Activated CD4-positive, alpha-beta T cell treated with anti-CD3 and anti-CD28 coated beads for 24 hours (primary cell): ENCODE measurements around the gene INHBA.

Source experiments
- DNase-seq, 2 donors: peaks; one replicate each; pipeline ENCODE4 v3.0.0-alpha.2; 2020; ENCODE audit warnings: low read depth in 2 of 2

INHBA gene

GRCh38 chr7:41711283-41712064, 8.6 kb upstream of the INHBA start:
- no peak for DNase-seq

DNA sequence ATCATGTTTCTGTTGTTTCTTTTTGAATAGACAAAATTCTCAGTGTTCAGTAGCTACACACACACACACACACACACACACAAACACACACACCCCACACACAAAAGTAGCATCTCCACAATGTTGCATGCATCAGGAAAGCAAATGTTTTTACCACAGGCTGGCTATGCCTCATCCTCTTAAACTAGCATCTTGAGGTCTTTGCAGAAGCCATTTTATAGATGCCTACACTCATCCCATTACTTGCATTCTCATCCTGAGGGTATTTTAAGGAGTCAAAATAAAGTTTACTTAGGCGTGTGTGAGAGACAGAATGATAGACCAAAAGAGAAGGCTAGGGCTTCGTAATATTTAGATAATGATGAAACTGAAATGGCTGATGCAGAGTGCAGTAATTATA, 7.9 kb upstream of the INHBA start:
- no peak for DNase-seq

DNA sequence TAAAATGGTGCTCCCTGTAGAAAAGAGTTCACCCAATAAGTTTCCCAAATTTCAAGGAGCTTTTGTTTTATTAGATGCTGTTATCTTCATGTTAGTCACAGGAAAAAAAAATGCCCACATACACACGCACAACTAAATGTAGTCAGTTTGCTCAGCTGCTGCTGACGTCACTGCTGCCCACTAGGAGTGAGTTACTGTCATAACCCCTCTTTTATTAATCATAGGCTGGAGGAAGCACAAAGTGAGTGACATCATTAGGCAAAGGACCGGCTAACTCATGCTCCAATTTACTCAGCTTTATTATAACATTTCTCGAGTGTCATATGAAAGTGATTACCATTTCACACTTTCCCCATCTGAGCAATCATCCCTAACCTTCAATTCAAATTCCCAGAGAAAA, 6.7 kb upstream of the INHBA start:
- no peak for DNase-seq

GRCh38 chr7:41708581-41709358, 5.9 kb upstream of the INHBA start:
- no peak for DNase-seq

- DNase-seq: no peak
Observed at GRCh38 chr7:41706228-41706930, 3.5 kb upstream of the INHBA start.

DNA sequence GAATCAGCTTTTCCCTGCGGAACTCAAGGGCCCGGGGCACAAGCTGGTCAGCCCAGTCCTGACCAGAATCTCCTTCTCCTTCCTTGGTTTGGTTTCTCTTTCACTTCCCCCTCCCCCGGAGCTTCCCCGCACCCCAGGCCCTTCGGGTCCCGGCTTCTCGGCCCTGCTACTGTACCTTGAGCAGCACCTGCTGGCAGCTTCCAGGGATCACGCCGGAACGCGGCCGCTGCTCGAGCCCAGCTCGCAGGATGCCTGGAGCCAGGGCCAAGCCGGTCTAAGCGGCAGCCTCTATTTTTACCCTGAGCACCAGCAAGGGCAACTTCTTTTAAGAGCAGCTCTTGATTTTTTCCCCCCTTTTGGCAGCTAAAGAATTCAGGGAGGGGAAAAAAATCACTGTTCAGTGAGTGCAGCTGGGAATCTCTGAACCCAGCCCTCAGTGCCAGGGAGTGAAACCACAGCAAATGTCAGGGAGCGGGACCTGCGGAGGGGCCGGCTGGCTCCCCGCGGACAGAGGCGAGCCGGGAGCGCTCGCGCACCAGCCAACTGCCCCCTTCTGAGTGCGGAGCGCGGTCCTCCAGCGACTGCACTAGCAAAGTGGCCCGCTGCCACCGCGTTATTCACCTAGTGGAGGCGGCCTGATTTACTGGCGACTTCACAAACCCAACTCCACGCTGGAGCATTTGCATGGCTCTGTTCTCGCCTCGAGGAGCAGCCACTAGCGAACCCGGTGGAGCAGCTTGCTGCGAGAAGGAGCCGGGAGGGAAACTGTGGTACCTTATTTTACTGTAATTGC, 2.4 kb upstream of the INHBA start:
- DNase-seq: peak; percentile 14 to 26

DNA sequence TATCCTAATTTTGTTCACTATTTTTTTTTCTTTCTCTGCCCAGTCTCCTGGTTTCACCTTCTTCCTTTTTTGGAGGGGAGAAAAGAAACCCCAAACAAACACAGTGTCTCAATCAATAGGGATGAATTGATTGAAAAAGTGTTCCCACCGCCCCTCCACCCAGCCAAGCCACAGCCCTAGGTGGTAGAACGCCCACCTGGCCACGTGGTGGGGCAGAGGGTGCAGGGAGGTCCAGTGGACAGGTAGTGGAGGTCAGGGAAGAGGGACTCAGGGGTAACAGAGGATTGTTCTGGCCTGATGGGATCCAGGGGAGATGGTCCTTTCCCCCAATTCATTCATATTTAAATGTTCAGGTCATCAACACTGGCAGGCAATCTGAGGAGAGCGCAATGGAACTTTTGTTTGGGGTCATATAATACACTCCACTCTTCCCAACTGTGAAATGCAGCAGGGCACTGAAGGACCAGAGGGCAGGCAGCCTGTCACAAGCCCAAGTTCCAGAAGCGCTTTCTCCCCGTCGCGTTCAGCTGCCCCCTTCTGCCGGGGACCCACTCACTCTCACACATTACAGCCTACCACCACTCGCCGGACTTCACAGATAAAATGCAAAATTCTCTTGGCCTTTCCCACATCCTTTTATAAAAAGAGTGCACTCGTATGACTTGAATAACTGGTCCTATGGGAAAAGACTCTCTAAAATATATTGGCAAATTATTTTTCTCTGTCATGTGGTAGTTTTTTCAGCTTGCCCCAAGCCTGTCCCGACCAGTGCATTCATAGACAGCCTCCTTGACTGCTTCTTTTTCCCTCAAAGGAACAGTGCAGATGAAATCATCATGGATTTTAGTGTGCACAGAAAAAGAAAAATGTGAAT, 1.6 kb downstream of the INHBA start:
- no peak for DNase-seq

DNA sequence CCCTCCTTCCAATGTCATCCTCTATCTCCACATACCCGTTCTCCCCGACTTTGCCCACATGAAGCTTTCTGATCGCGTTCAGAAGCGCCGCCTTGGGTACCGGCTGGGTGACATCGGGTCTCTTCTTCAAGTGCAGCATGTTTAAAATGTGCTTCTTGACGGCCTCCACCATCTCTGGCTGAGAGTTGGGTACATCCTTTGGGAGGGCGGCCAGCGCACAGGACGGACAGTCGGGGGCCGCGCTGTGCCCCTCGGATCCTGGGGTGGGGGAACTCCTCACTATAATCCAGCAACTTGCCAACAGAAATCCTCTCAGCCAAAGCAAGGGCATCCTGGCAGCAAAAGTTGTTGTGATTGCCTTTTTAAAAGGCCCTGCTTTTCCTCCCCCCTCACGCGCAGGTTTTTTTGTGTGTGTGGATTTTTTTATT, 2.8 kb downstream of the INHBA start:
- no peak for DNase-seq

DNA sequence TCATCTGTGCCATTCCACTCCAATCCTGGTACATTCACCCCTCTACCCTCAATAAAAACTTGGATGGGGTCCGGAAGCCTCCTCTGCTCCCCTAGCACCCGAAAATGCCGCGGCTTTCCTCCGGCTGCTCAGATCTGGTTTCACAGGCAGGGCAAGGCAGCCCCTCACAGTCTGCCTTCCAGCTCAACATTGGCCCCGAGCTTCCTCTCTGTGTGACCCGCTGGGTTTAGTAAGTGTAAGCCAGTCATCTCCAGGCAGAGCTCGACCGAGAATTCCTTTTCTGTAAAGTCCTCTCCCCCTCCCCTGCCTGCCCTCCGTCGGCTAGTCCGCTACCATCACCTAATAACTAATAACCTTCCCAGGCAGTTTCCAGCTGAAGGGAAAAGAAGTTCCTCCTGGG, 3.4 kb downstream of the INHBA start:
- DNase-seq: no peak

DNA sequence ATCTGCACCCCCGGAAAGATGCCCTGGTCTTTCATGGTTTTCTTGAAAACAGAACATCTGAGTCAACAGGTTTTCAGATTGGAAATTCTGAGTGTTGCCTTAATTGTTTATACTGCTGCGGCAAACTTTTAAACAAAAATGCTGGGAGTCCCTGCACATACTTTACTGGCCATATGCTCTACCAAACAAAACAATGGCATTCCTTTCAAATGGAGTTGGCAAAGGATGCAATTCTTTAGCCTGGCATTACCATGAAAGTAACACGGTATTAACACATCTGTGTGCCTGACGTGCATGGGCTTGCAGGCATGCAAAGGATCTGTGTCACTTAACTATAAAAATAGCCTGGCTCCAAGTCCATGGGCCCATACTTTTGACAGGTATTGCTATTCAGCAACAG, 4.2 kb downstream of the INHBA start:
- DNase-seq: no peak

DNA sequence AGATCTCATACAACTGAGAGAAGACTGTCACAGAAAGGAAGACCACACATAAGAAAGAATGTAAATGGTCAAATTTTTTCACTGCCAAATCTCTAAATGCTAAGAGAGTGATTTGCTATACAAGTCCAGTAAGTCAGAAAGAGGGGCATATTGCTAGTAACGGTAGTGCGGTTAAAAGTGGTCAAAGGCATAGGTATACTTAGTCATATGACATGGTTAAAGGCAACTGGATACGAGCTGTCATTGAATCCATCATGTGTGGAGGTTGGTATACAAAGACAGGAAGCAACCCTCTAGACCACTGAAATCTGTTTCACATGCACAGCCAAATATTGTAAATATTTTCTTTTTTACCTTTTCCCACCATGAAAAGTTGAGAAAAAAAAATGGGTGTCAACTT, 4.8 kb downstream of the INHBA start:
- DNase-seq: no peak

- DNase-seq: no peak
Observed at GRCh38 chr7:41696323-41696916, 6.5 kb downstream of the INHBA start.

- DNase-seq: no peak
Observed at GRCh38 chr7:41695661-41696322, 7.1 kb downstream of the INHBA start.

DNA sequence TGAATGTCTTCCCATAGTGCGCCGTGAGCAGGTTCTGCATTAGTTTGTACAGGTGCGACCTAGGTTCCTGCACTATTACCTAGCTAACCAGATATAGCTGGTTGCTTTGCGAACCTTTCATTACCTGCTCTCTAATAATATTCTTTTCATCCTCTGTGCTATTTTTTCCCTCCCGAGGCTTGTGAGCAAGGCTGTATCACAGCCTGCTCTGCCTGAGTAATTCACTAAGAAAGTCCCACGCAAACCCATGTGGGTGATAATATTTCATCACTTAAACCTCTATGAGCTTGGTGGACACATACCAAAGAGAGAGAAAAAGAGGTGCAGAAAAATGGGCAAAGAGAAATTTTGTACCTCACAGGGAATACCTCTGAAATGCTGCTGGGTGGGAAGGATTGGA, 8.4 kb downstream of the INHBA start:
- no peak for DNase-seq

DNA sequence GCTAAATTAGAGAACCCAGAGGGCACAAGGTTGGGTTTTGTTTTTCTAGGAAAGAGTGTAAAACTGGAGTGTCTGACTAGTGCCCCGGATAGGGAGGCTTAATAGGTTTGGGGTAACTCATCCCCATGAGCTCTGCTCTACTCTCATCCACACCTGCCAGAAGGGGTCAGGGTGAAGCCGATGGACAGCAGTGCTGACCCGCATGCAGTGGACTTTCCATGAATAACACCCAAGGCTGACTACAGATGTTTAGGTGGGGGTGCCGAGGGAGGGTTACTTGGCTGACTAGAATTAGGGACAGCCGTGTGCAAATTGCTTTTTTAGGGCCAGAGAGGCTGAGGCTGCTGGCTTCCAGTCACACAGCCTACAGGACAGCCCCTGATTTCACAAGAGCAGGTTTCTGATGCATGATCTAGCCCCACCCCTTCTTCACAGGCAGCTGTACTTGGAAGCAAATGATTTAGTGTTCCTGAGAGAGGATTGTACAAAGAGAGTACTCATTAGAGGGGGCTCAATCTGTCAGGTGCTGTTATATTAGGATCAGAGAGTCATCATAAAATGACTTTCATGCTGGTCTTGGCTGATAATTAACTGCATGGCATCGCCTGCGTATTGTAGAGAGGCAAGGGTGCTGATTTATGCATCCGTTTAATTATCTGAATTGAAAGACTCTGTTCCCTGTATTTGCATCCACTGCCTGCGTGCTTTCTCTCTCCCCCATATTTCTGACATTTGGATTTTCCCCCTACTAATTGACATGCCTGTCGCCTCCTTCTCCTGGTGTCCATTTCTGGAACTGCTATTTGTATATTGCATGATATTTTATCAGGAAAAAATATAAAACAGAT, 9.5 kb downstream of the INHBA start:
- DNase-seq: no peak

GRCh38 chr7:41692251-41692650, 10.6 kb downstream of the INHBA start:
- no peak for DNase-seq

GRCh38 chr7:41691286-41692190, 11.4 kb downstream of the INHBA start:
- no peak for DNase-seq

DNA sequence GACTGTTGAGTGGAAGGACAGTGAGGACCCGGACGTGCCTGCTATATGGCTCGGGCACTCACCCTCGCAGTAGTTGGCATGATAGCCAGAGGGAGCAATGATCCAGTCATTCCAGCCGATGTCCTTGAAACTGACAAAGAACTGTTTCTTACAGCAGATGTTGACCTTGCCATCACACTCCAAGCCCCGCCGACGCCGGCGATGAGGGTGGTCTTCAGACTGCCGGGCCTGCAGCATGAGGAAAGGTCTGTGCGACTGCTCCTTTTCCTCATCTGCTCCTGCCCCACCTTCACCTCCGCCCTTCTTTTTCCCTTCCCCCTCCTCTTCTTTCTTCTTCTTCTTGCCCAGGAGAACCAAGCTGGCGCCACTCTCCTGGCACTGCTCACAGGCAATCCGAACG, 13.1 kb downstream of the INHBA start:
- DNase-seq: no peak
